Tibial artery (tissue), 4 donors: ENCODE data around the gene TNFSF8.

Experiments used
- DNase-seq, 2 donors: peaks; one replicate each; pipeline ENCODE4 v3.0.0-alpha.2; 2019
- H3K27ac ChIP-seq, 2 donors: fragments of 200-600 bp; sonication (generic) in 1 of 2; 1 replicate in 1 of 2; 2 replicates in 1 of 2; pipeline ENCODE4 v1.5.1; 2018 to 2019; ENCODE audit warnings: mild to moderate bottlenecking in 1 of 2
- H3K27me3 ChIP-seq, 2 donors: fragments of 200-600 bp; sonication (generic) in 1 of 2; one replicate each; pipeline versions ENCODE4 v1.5.1 to v1.6.0; 2016 to 2019
- H3K36me3 ChIP-seq, 3 donors: fragments of 200-600 bp; sonication (generic) in 2 of 3; one replicate each; pipeline ENCODE4 v1.5.1; 2016 to 2019; ENCODE audit warnings: mild to moderate bottlenecking in 2 of 3
- H3K4me1 ChIP-seq, 4 donors: fragments of 200-600 bp; sonication (generic) in 2 of 4; 1 replicate in 3 of 4; 2 replicates in 1 of 4; pipeline ENCODE4 v1.5.1; 2016 to 2019
- H3K4me3 ChIP-seq, 2 donors: fragments of 200-600 bp; sonication (generic) in 1 of 2; 1 replicate in 1 of 2; 2 replicates in 1 of 2; pipeline ENCODE4 v1.5.1; 2018 to 2019; ENCODE audit warnings: mild to moderate bottlenecking in 2 of 2
- H3K9me3 ChIP-seq, 3 donors: fragments of 200-600 bp; sonication (generic) in 1 of 3; one replicate each; pipeline ENCODE4 v1.5.1; 2016 to 2019
- CTCF ChIP-seq, 2 experiments: fragments of 200-600 bp in 1 of 2; fragments of 450-650 bp in 1 of 2; IDR thresholded peaks; one replicate each; pipeline ENCODE4 v1.5.1; 2017 to 2019; ENCODE audit warnings: antibody characterized with exemption in 2 of 2, mild to moderate bottlenecking in 1 of 2, moderate library complexity in 1 of 2
- intact Hi-C: fragments of 100-400 bp; cut with DNase I; formaldehyde crosslinking; loops from one replicate; pipeline ENCODE4 v1.15.0; 2023; ENCODE audit warnings: low total_unique reads

Gene TNFSF8

GRCh38 chr9:114930056-114930812 is at the start of gene TNFSF8:
Gene TNFSF8, minus strand, starts transcription at chr9:114930591. Its CDS starts 288 bp downstream, at chr9:114930303.
- no peak for TF ChIP-seq CTCF (IDR thresholded peaks at IDR 0.05)
- Histone ChIP-seq H3K4me3 (peak within 1 kb of the TSS; percentile 22 to 23), H3K36me3 (no peaks in the 10 kb centered on the region), H3K27me3 (peaks cover 0 to 8% of the 10 kb centered on the region in 2 donors), H3K4me1 (peaks cover 0 to 7% (median 0%) of the 10 kb centered on the region in 4 donors), H3K27ac (no peak within 1 kb of the TSS), H3K9me3 (no peaks in the 10 kb centered on the region)
- intact Hi-C loops: no loop called here
- DNase-seq: no peak

GRCh38 chr9:114973216-114973615 is 42.8 kb upstream of the TNFSF8 start:
- Histone ChIP-seq H3K4me3 (no peak overlapping the region), H3K27ac (no peak overlapping the region), H3K36me3 (no peaks in the 10 kb centered on the region), H3K4me1 (no peaks in the 10 kb centered on the region), H3K9me3 (no peaks in the 10 kb centered on the region), H3K27me3 (no peaks in the 10 kb centered on the region)
- no peak for TF ChIP-seq CTCF (IDR thresholded peaks at IDR 0.05)
- intact Hi-C loops: no loop called here
- DNase-seq: no peak

- intact Hi-C loops: no loop called here
- no peak overlapping the region for H3K4me3 ChIP-seq
- H3K4me1 ChIP-seq: no peaks in the 10 kb centered on the region
- no peak for TF ChIP-seq CTCF (IDR thresholded peaks at IDR 0.05)
- DNase-seq: no peak
- H3K36me3 ChIP-seq: no peaks in the 10 kb centered on the region
- H3K27me3 ChIP-seq: no peaks in the 10 kb centered on the region
- H3K9me3 ChIP-seq: no peaks in the 10 kb centered on the region
- no peak overlapping the region for H3K27ac ChIP-seq
These were observed 42.2 kb upstream of the TNFSF8 start for GRCh38 chr9:114972510-114973136.

- H3K4me3 ChIP-seq: no peak overlapping the region
- DNase-seq: no peak
- no peaks in the 10 kb centered on the region for H3K27me3 ChIP-seq
- no peaks in the 10 kb centered on the region for H3K4me1 ChIP-seq
- intact Hi-C loops: no loop called here
- no peak overlapping the region for H3K27ac ChIP-seq
- no peaks in the 10 kb centered on the region for H3K36me3 ChIP-seq
- H3K9me3 ChIP-seq: no peaks in the 10 kb centered on the region
- TF ChIP-seq CTCF (IDR thresholded peaks at IDR 0.05): no peak
These were observed 38.9 kb upstream of the TNFSF8 start for GRCh38 chr9:114969269-114969668.

GRCh38 chr9:114968671-114969070 is 38.3 kb upstream of the TNFSF8 start:
- no peak for TF ChIP-seq CTCF (IDR thresholded peaks at IDR 0.05)
- no peaks in the 10 kb centered on the region for H3K27me3 ChIP-seq
- no peak for DNase-seq

More at GRCh38 chr9:114968671-114969070, 38.3 kb upstream of the TNFSF8 start:
- intact Hi-C loops: no loop called here
- no peak overlapping the region for H3K27ac ChIP-seq
- no peaks in the 10 kb centered on the region for H3K36me3 ChIP-seq
- H3K9me3 ChIP-seq: peaks cover 0 to 3% (median 0%) of the 10 kb centered on the region in 3 donors
- no peak overlapping the region for H3K4me3 ChIP-seq
- no peaks in the 10 kb centered on the region for H3K4me1 ChIP-seq
